ENCODE results near the gene DTD1.
"Not testable (repeated sequence)": the region's sequence is repeated elsewhere in the genome, so short reads cannot be mapped to it uniquely, and the experiment has no call there.

DTD1 gene

GRCh38 chr20:18748987-18749386 lies 161.1 kb downstream of the DTD1 start:
- Histone ChIP-seq H2BK15ac (replicated peaks; ENCODE audit: low read depth) (no peak overlapping the region), H3K9ac (ENCODE audit: low read length) (no peak overlapping the region), H3K27ac (ENCODE audit: low read depth, low read length) (no peak overlapping the region), H2AK5ac (ENCODE audit: low read length) (no peak overlapping the region), H2BK5ac (ENCODE audit: low read length) (no peak overlapping the region), H3K79me2 (ENCODE audit: control insufficient read depth, insufficient read depth, low read length) (no peaks in the 10 kb centered on the region), H3K79me1 (ENCODE audit: low read length) (no peaks in the 10 kb centered on the region), H3K4me3 (ENCODE audit: low read length) (no peak overlapping the region), H3K4ac (ENCODE audit: low read depth, low read length) (no peak overlapping the region), H3K56ac (ENCODE audit: low read length) (no peak overlapping the region), H2BK120ac (ENCODE audit: low read depth, low read length) (no peak overlapping the region), H3K23ac (ENCODE audit: low read length) (no peak overlapping the region), H3K27me3 (ENCODE audit: insufficient read depth, low read length, poor library complexity) (no peaks in the 10 kb centered on the region), H3K36me3 (ENCODE audit: control insufficient read depth, insufficient read depth, low read length) (no peaks in the 10 kb centered on the region), H3K18ac (ENCODE audit: low read length) (no peak overlapping the region), H3K4me1 (ENCODE audit: control insufficient read depth, low read depth, low read length) (no peaks in the 10 kb centered on the region), H4K8ac (ENCODE audit: low read depth, low read length) (no peak overlapping the region), H4K5ac (ENCODE audit: low read length) (no peak overlapping the region), H3K4me2 (ENCODE audit: low read length) (no peak overlapping the region)
- DNase-seq: no peak
- WGBS (ENCODE audit: extremely low coverage, insufficient coverage, low lambda C conversion rate): no CpG with 5 or more reads among the region's 5 CpGs

- H3K4me3 ChIP-seq (ENCODE audit: low read length): no peak overlapping the region
- H3K23ac ChIP-seq (ENCODE audit: low read length): no peak overlapping the region
- no peak overlapping the region for H2BK15ac ChIP-seq (replicated peaks; ENCODE audit: low read depth)
- H2BK120ac ChIP-seq (ENCODE audit: low read depth, low read length): no peak overlapping the region
- no peaks in the 10 kb centered on the region for H3K36me3 ChIP-seq (ENCODE audit: control insufficient read depth, insufficient read depth, low read length)
- no peak overlapping the region for H2BK5ac ChIP-seq (ENCODE audit: low read length)
- DNase-seq: no peak
- no peak overlapping the region for H3K4ac ChIP-seq (ENCODE audit: low read depth, low read length)
- H3K18ac ChIP-seq (ENCODE audit: low read length): no peak overlapping the region
- no peak overlapping the region for H2AK5ac ChIP-seq (ENCODE audit: low read length)
- H3K27ac ChIP-seq (ENCODE audit: low read depth, low read length): no peak overlapping the region
- H4K8ac ChIP-seq (ENCODE audit: low read depth, low read length): no peak overlapping the region
- no CpG with 5 or more reads among the region's 7 CpGs for WGBS (ENCODE audit: extremely low coverage, insufficient coverage, low lambda C conversion rate)
- H4K5ac ChIP-seq (ENCODE audit: low read length): no peak overlapping the region
- H3K79me2 ChIP-seq (ENCODE audit: control insufficient read depth, insufficient read depth, low read length): no peaks in the 10 kb centered on the region
- no peak overlapping the region for H3K4me2 ChIP-seq (ENCODE audit: low read length)
- H3K79me1 ChIP-seq (ENCODE audit: low read length): no peaks in the 10 kb centered on the region
- no peak overlapping the region for H3K56ac ChIP-seq (ENCODE audit: low read length)
- no peaks in the 10 kb centered on the region for H3K4me1 ChIP-seq (ENCODE audit: control insufficient read depth, low read depth, low read length)
- no peaks in the 10 kb centered on the region for H3K27me3 ChIP-seq (ENCODE audit: insufficient read depth, low read length, poor library complexity)
- no peak overlapping the region for H3K9ac ChIP-seq (ENCODE audit: low read length)
Observed at GRCh38 chr20:18749528-18749927, 161.7 kb downstream of the DTD1 start.

GRCh38 chr20:18750735-18751134 lies 162.9 kb downstream of the DTD1 start:
- Histone ChIP-seq H3K9ac (ENCODE audit: low read length) (no peak overlapping the region), H3K27ac (ENCODE audit: low read depth, low read length) (no peak overlapping the region), H3K23ac (ENCODE audit: low read length) (no peak overlapping the region), H3K56ac (ENCODE audit: low read length) (no peak overlapping the region), H4K8ac (ENCODE audit: low read depth, low read length) (no peak overlapping the region), H2AK5ac (ENCODE audit: low read length) (no peak overlapping the region), H3K4me3 (ENCODE audit: low read length) (no peak overlapping the region), H3K27me3 (ENCODE audit: insufficient read depth, low read length, poor library complexity) (no peaks in the 10 kb centered on the region), H3K79me1 (ENCODE audit: low read length) (no peaks in the 10 kb centered on the region), H2BK120ac (ENCODE audit: low read depth, low read length) (no peak overlapping the region), H3K36me3 (ENCODE audit: control insufficient read depth, insufficient read depth, low read length) (no peaks in the 10 kb centered on the region), H3K18ac (ENCODE audit: low read length) (no peak overlapping the region), H3K79me2 (ENCODE audit: control insufficient read depth, insufficient read depth, low read length) (no peaks in the 10 kb centered on the region), H3K4me1 (ENCODE audit: control insufficient read depth, low read depth, low read length) (no peaks in the 10 kb centered on the region), H2BK5ac (ENCODE audit: low read length) (no peak overlapping the region), H3K4ac (ENCODE audit: low read depth, low read length) (no peak overlapping the region), H3K4me2 (ENCODE audit: low read length) (no peak overlapping the region), H4K5ac (ENCODE audit: low read length) (no peak overlapping the region), H2BK15ac (replicated peaks; ENCODE audit: low read depth) (no peak overlapping the region)
- no peak for DNase-seq
- WGBS (ENCODE audit: extremely low coverage, insufficient coverage, low lambda C conversion rate): no CpG with 5 or more reads among the region's 1 CpG

GRCh38 chr20:18754030-18754652 lies 166.3 kb downstream of the DTD1 start:
- Histone ChIP-seq H3K27ac (ENCODE audit: low read depth, low read length) (no peak overlapping the region), H2BK15ac (replicated peaks; ENCODE audit: low read depth) (no peak overlapping the region), H3K4me1 (ENCODE audit: control insufficient read depth, low read depth, low read length) (no peaks in the 10 kb centered on the region), H2AK5ac (ENCODE audit: low read length) (no peak overlapping the region), H3K23ac (ENCODE audit: low read length) (no peak overlapping the region), H3K79me1 (ENCODE audit: low read length) (no peaks in the 10 kb centered on the region), H2BK120ac (ENCODE audit: low read depth, low read length) (no peak overlapping the region), H3K4ac (ENCODE audit: low read depth, low read length) (no peak overlapping the region), H3K9ac (ENCODE audit: low read length) (no peak overlapping the region), H3K27me3 (ENCODE audit: insufficient read depth, low read length, poor library complexity) (no peaks in the 10 kb centered on the region), H3K18ac (ENCODE audit: low read length) (no peak overlapping the region), H4K8ac (ENCODE audit: low read depth, low read length) (no peak overlapping the region), H3K79me2 (ENCODE audit: control insufficient read depth, insufficient read depth, low read length) (no peaks in the 10 kb centered on the region), H3K4me3 (ENCODE audit: low read length) (no peak overlapping the region), H3K4me2 (ENCODE audit: low read length) (no peak overlapping the region), H2BK5ac (ENCODE audit: low read length) (no peak overlapping the region), H3K56ac (ENCODE audit: low read length) (no peak overlapping the region), H3K36me3 (ENCODE audit: control insufficient read depth, insufficient read depth, low read length) (no peaks in the 10 kb centered on the region), H4K5ac (ENCODE audit: low read length) (no peak overlapping the region)
- no CpG with 5 or more reads among the region's 5 CpGs for WGBS (ENCODE audit: extremely low coverage, insufficient coverage, low lambda C conversion rate)
- no peak for DNase-seq

- Histone ChIP-seq H3K4me1 (ENCODE audit: control insufficient read depth, low read depth, low read length) (no peaks in the 10 kb centered on the region), H3K4me2 (ENCODE audit: low read length) (no peak overlapping the region), H2BK120ac (ENCODE audit: low read depth, low read length) (no peak overlapping the region), H3K27me3 (ENCODE audit: insufficient read depth, low read length, poor library complexity) (no peaks in the 10 kb centered on the region), H3K27ac (ENCODE audit: low read depth, low read length) (no peak overlapping the region), H3K36me3 (ENCODE audit: control insufficient read depth, insufficient read depth, low read length) (no peaks in the 10 kb centered on the region), H3K4me3 (ENCODE audit: low read length) (no peak overlapping the region), H3K23ac (ENCODE audit: low read length) (no peak overlapping the region), H3K79me2 (ENCODE audit: control insufficient read depth, insufficient read depth, low read length) (no peaks in the 10 kb centered on the region), H2BK15ac (replicated peaks; ENCODE audit: low read depth) (no peak overlapping the region), H4K8ac (ENCODE audit: low read depth, low read length) (no peak overlapping the region), H4K5ac (ENCODE audit: low read length) (no peak overlapping the region), H2AK5ac (ENCODE audit: low read length) (no peak overlapping the region), H3K56ac (ENCODE audit: low read length) (no peak overlapping the region), H3K9ac (ENCODE audit: low read length) (no peak overlapping the region), H3K4ac (ENCODE audit: low read depth, low read length) (no peak overlapping the region), H2BK5ac (ENCODE audit: low read length) (no peak overlapping the region), H3K18ac (ENCODE audit: low read length) (no peak overlapping the region), H3K79me1 (ENCODE audit: low read length) (no peaks in the 10 kb centered on the region)
- DNase-seq: no peak
- WGBS (ENCODE audit: extremely low coverage, insufficient coverage, low lambda C conversion rate): no CpG with 5 or more reads among the region's 3 CpGs
Observed at GRCh38 chr20:18754653-18755045, 166.8 kb downstream of the DTD1 start.

GRCh38 chr20:18760852-18761251 lies 173.0 kb downstream of the DTD1 start:
- not testable (repeated sequence) for H2BK15ac ChIP-seq (replicated peaks; ENCODE audit: low read depth); DNase-seq; H3K9ac ChIP-seq (ENCODE audit: low read length); H3K18ac ChIP-seq (ENCODE audit: low read length); H3K56ac ChIP-seq (ENCODE audit: low read length); H2BK120ac ChIP-seq (ENCODE audit: low read depth, low read length); H3K23ac ChIP-seq (ENCODE audit: low read length); H3K79me1 ChIP-seq (ENCODE audit: low read length); H3K36me3 ChIP-seq (ENCODE audit: control insufficient read depth, insufficient read depth, low read length); H4K5ac ChIP-seq (ENCODE audit: low read length); H3K27me3 ChIP-seq (ENCODE audit: insufficient read depth, low read length, poor library complexity); H3K4me2 ChIP-seq (ENCODE audit: low read length); H3K79me2 ChIP-seq (ENCODE audit: control insufficient read depth, insufficient read depth, low read length); H2AK5ac ChIP-seq (ENCODE audit: low read length); H3K4me1 ChIP-seq (ENCODE audit: control insufficient read depth, low read depth, low read length); H3K4ac ChIP-seq (ENCODE audit: low read depth, low read length); H2BK5ac ChIP-seq (ENCODE audit: low read length); H3K27ac ChIP-seq (ENCODE audit: low read depth, low read length); H4K8ac ChIP-seq (ENCODE audit: low read depth, low read length); H3K4me3 ChIP-seq (ENCODE audit: low read length)
- no CpG with 5 or more reads among the region's 19 CpGs for WGBS (ENCODE audit: extremely low coverage, insufficient coverage, low lambda C conversion rate)

Data from mesendoderm (in vitro differentiated cells).